GM18873 (cell line): Measurements from ENCODE around the gene CELF6.
"Not testable (repeated sequence)": the region's sequence is repeated elsewhere in the genome, so short reads cannot be mapped to it uniquely, and the experiment has no call there.

Experiments used
- ATAC-seq: cut with Tn5 transposase; IDR thresholded peaks from one replicate; pipeline ENCODE4 v1.9.1; 2021; ENCODE audit warnings: mild to moderate bottlenecking, moderate library complexity, moderate number of reproducible peaks; ENCODE audit not compliant: unreplicated experiment, low FRiP score

Gene CELF6

GRCh38 chr15:72318408-72318942 is 1.5 kb downstream of the CELF6 start:
- no peak for ATAC-seq

- no peak for ATAC-seq
Observed at GRCh38 chr15:72315706-72316370, 4.1 kb downstream of the CELF6 start.

DNA sequence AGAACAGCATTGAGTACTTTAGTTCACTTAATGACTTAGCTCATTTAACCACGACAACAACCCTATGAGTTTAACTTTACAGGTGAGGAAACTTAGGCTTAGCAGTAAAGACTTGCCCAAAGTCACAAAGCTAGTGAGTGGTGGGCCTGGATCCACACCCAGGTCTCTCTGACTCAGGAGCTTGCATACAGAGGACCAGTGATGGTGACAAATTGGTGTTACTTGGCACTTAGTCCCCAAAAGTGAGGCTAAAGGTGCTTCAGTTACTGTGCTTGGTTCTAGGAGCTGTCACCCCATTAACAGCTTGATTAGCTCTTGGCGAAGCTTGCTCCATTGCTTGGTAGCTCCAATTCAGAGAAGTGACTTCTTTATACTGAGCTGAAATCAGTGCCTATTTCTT is 6.1 kb downstream of the CELF6 start:
- no peak for ATAC-seq

GRCh38 chr15:72313448-72313840 is 6.5 kb downstream of the CELF6 start:
- ATAC-seq: no peak

- no peak for ATAC-seq
Observed at GRCh38 chr15:72312605-72313447, 7.1 kb downstream of the CELF6 start.

GRCh38 chr15:72307026-72307425 is 12.9 kb downstream of the CELF6 start:
- no peak for ATAC-seq

DNA sequence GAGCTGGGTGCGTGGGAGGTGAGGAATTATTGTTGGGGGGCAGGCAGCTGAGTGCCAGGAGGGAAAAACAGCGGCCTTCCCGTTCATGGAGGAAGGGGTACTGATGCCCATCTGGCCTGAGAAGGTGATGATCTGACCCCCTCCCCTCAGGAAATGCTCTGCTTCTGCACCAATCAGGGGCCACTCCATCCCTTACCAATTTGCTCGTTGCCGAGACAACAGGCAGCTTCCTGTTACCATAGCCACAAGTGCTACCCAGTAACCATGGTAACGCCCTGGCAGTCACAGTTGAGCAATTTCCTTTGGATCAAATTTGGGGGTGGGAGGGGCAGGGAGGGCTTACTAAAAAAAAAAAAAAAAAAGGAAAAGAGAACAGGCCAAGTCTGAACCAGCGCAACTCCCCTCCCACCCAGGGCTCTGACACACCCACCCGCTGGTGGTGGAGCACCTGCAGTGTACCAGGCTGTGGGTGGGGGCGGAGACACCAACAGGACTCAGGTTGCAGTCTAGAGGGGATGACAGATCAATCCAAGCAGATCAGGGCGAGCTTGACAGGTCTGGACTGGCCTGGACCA is 13.7 kb downstream of the CELF6 start:
- ATAC-seq: no peak

DNA sequence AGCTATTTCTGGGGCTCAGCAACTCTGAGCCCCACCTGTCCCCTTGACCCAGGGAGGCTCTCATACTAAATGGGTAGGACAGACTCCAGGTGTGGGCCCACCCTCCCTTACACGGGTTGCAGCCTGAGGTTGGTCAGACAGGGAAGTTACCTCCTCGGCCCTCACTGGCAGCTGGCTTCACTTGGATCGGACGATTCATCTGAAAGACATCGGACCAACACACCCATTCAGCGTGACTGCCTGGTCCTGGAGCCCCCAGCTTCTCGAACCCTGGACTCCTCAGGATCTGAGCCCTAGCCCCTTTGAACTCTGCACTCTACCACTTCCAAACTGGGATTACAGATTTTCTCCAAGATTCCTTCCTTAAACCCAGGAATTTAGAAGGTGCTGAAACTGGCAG is 15.4 kb downstream of the CELF6 start:
- no peak for ATAC-seq

DNA sequence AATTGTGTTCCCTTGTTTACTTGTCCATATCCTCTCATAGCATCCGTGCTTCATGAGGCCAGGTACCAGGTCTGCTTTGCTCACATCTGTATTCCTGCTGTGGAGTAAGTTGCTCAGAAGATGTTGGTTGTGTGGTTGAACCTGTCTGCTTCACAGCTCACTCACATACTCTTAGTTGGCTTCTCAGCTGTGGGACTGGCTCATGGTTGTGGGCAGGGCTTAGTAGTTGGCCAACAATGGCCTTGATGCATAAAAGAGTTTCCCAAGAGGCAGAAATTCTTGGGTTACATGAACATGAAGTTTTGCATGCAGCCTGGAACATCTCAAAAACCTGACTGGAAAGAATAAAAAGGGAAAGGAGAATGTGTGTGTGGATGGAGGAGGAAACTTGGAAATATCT is 17.0 kb downstream of the CELF6 start:
- no peak for ATAC-seq

GRCh38 chr15:72289597-72290325 is 30.2 kb downstream of the CELF6 start:
- no peak for ATAC-seq

- ATAC-seq: no peak
Observed at GRCh38 chr15:72288796-72289596, 31.0 kb downstream of the CELF6 start.

DNA sequence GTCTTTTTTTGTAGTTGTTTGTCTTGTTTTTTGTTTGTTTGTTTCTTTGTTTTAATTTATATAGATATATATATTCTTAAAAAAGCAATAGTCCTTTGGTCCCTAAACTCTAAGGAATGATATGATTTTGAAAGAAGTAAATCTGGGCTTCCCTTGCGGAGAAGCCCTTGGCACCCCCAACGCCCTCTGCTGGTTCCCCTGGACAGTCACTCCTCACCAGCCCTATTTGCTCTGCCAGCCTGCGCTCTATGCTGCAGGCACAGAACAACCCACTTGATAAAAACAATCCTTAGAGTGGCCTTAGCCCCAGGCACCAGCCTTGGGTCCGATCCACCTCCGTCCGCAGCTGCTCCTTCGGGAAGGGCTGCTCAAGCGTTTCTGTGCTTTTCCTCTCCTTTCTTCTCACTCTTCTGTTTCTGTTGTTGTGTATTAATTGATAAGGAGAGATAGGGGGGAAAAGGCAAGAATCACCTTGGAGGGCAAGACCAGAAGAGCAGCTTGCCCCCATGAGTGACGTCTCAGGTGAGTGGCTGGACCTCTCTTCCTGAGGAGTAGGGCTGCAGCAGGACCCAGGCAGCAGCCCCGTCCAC is 33.9 kb downstream of the CELF6 start:
- ATAC-seq: no peak

- ATAC-seq: no peak
Observed at GRCh38 chr15:72285402-72285801, 34.6 kb downstream of the CELF6 start.

DNA sequence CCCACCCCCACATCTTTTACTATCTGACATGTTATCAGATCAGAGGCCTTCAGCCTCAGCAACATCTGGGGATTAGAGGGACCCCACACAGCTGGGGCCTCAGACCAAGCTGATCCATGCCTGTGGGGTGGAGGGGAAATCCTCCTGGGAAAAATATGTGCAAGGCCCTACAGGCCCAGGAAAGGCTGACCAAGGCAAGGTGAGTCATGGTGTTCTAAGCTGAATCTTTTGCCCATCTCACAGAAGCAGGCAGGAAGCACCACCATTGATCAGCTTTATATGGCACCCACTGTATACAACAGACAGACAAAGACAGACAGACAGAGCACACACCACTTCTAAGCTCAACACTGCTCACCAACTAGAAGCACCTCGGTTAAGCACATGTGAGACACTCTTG is 35.2 kb downstream of the CELF6 start:
- ATAC-seq: no peak

DNA sequence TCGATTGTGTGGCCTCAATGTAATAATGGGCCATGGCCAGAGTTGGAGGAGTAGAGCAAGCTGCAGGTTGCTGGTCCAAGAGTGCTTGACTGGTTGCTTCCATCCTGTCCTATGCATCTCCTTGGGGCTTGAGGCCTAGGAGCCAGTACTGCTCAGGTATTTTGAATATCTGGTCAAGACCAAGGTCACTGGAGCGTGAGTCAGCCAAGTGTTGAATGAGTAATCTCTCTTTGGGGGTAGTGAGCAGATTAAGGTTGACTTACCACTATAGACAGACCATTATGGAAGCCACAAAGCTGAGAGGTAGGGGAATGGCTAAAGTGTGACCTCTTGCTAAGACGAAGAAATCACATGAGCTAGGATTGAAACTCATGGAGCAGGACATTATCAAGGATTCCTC is 38.2 kb downstream of the CELF6 start:
- no peak for ATAC-seq

GRCh38 chr15:72280751-72281150 is 39.2 kb downstream of the CELF6 start:
- no peak for ATAC-seq

GRCh38 chr15:72278737-72279136 is 41.2 kb downstream of the CELF6 start:
- ATAC-seq: no peak

DNA sequence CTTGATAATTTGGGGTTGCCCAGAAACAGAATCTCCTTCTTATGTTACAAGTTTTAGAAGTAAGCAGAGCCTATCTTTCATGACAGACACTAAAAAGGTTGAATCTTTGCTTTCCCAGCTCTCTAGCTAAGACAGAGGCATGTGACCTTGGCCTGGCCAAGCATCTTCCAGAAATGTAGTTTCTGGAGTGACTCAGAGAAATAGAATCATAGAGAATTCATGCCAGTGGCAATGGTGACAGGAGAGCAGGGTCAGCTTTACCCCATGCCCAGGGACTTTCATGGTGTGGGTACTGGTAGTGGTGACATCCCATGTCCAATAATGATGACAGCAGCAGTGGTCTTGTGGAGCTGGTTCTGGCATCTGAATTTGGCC is 43.6 kb downstream of the CELF6 start:
- no peak for ATAC-seq

GRCh38 chr15:72275635-72276325 is 44.2 kb downstream of the CELF6 start:
- not testable (repeated sequence) for ATAC-seq
